WTC11 (cell line): ENCODE results near the gene LHB. TPM values are rescaled to one million over a fixed set of nuclear protein-coding genes. Genes with fewer than 3 reads are reported as not detected.

ENCODE experiments used
- ATAC-seq: fragments of 200-7000 bp; cut with Tn5 transposase; 2 replicates; pipeline ENCODE4 v1.10.0; 2021; ENCODE audit warnings: mild to moderate bottlenecking, moderate library complexity
- CTCF ChIA-PET: fragments of 300-600 bp; sonication (Branson Sonifier 250); formaldehyde crosslinking; loops from one replicate; lab custom pipeline; 2021; ENCODE audit warnings: antibody characterized with exemption; lab: Charles Lee
- POLR2A ChIA-PET: fragments of 350-600 bp; sonication (Branson Sonifier 250); formaldehyde crosslinking; loops from one replicate; lab custom pipeline; 2021; ENCODE audit warnings: antibody characterized with exemption; lab: Charles Lee
- DNase-seq: peaks from one replicate; pipeline ENCODE4 v3.0.0; 2021; ENCODE audit warnings: low spot score
- H3K27ac Mint-ChIP-seq: 2 replicates; pipeline ENCODE4 v1.8.0; 2021; ENCODE audit warnings: mixed read lengths
- H3K27me3 Mint-ChIP-seq: 2 replicates; pipeline ENCODE4 v1.8.0; 2021; ENCODE audit warnings: low read depth, mild to moderate bottlenecking, moderate library complexity, mixed read lengths
- H3K36me3 Mint-ChIP-seq: 2 replicates; pipeline ENCODE4 v1.8.0; 2021; ENCODE audit warnings: mixed read lengths
- H3K4me1 Mint-ChIP-seq: 2 replicates; pipeline ENCODE4 v1.8.0; 2022; ENCODE audit warnings: mixed read lengths
- H3K4me3 Mint-ChIP-seq: 2 replicates; pipeline ENCODE4 v1.8.0; 2021; ENCODE audit warnings: mild to moderate bottlenecking, moderate library complexity, mixed read lengths
- H3K9me3 Mint-ChIP-seq: 2 replicates; pipeline ENCODE4 v1.8.0; 2021; ENCODE audit warnings: mixed read lengths
- ATF1 ChIP-seq: sonication (generic); formaldehyde crosslinking; IDR thresholded peaks from 2 replicates; pipeline ENCODE4 v1.8.1; 2023; ENCODE audit warnings: mild to moderate bottlenecking, moderate library complexity, missing genetic modification reagents
- CREB1 ChIP-seq: sonication (generic); formaldehyde crosslinking; IDR thresholded peaks from 2 replicates; pipeline ENCODE4 v1.8.0; 2023; ENCODE audit warnings: mild to moderate bottlenecking, missing genetic modification reagents
- CREM ChIP-seq: sonication (generic); formaldehyde crosslinking; IDR thresholded peaks from 2 replicates; pipeline ENCODE4 v1.8.1; 2022; ENCODE audit warnings: mild to moderate bottlenecking, missing genetic modification reagents, moderate library complexity
- ETV6 ChIP-seq: sonication (generic); formaldehyde crosslinking; IDR thresholded peaks from 2 replicates; pipeline ENCODE4 v1.8.1; 2022; ENCODE audit warnings: mild to moderate bottlenecking, missing genetic modification reagents
- GRHL2 ChIP-seq: fragments of 250-450 bp; sonication (Bioruptor Pico); IDR thresholded peaks from 2 replicates; pipeline ENCODE4 v1.8.0; 2022; ENCODE audit warnings: mild to moderate bottlenecking, moderate library complexity; ENCODE audit not compliant: insufficient replicate concordance, severe bottlenecking
- JUN ChIP-seq: sonication (generic); formaldehyde crosslinking; IDR thresholded peaks from 2 replicates; pipeline ENCODE4 v1.8.0; 2023; ENCODE audit warnings: mild to moderate bottlenecking, missing genetic modification reagents
- MYBL2 ChIP-seq: sonication (generic); formaldehyde crosslinking; IDR thresholded peaks from 2 replicates; pipeline ENCODE4 v1.8.1; 2023; ENCODE audit warnings: mild to moderate bottlenecking, moderate library complexity, missing genetic modification reagents
- NR3C1 ChIP-seq: sonication (generic); formaldehyde crosslinking; conservative IDR thresholded peaks from 2 replicates; pipeline ENCODE4 v1.8.1; 2023; ENCODE audit warnings: low read depth, mild to moderate bottlenecking, missing genetic modification reagents
- TP53 ChIP-seq: sonication (generic); formaldehyde crosslinking; IDR thresholded peaks from 2 replicates; pipeline ENCODE4 v1.8.1; 2023; ENCODE audit warnings: mild to moderate bottlenecking, missing genetic modification reagents
- ZNF219 ChIP-seq: sonication (generic); formaldehyde crosslinking; IDR thresholded peaks from 2 replicates; pipeline ENCODE4 v1.8.0; 2023; ENCODE audit warnings: missing genetic modification reagents, mild to moderate bottlenecking, borderline replicate concordance
- ZNF423 ChIP-seq: fragments of 250-450 bp; sonication (Bioruptor Pico); IDR thresholded peaks from 2 replicates; pipeline ENCODE4 v2.1.2; 2022; ENCODE audit warnings: mild to moderate bottlenecking, moderate library complexity
- total RNA-seq: library from RNA; stranded (reverse); gene quantifications from 3 replicates; pipeline ENCODE4 v1.2.3, GENCODE V29; 2021
- TF ChIP-seq, protein P1 (sequence below): sonication (generic); formaldehyde crosslinking; conservative IDR thresholded peaks from 2 replicates; pipeline ENCODE4 v1.8.1; 2023; ENCODE audit warnings: mild to moderate bottlenecking, low read depth, missing genetic modification reagents, moderate library complexity
- TF ChIP-seq, protein P2 (sequence below): sonication (generic); formaldehyde crosslinking; IDR thresholded peaks from 2 replicates; pipeline ENCODE4 v1.8.1; 2023; ENCODE audit warnings: mild to moderate bottlenecking, missing genetic modification reagents
- TF ChIP-seq, protein P3 (sequence below): sonication (generic); formaldehyde crosslinking; IDR thresholded peaks from 2 replicates; pipeline ENCODE4 v1.8.1; 2022; ENCODE audit warnings: mild to moderate bottlenecking, moderate library complexity, missing genetic modification reagents
- TF ChIP-seq, protein P4 (sequence below): sonication (generic); formaldehyde crosslinking; IDR thresholded peaks from 2 replicates; pipeline ENCODE4 v1.8.0; 2022; ENCODE audit warnings: mild to moderate bottlenecking, missing genetic modification reagents
- TF ChIP-seq, protein P5 (sequence below): sonication (generic); formaldehyde crosslinking; IDR thresholded peaks from 2 replicates; pipeline ENCODE4 v1.8.1; 2023; ENCODE audit warnings: mild to moderate bottlenecking, moderate library complexity, missing genetic modification reagents
- TF ChIP-seq, protein P6 (sequence below): fragments of 200-600 bp; IDR thresholded peaks from 2 replicates; pipeline ENCODE4 v1.8.0; 2022; ENCODE audit warnings: antibody characterized with exemption
- TF ChIP-seq, protein P7 (sequence below): sonication (generic); formaldehyde crosslinking; IDR thresholded peaks from 2 replicates; pipeline ENCODE4 v1.8.1; 2023; ENCODE audit warnings: mild to moderate bottlenecking, missing genetic modification reagents, moderate library complexity
- TF ChIP-seq, protein P8 (sequence below): sonication (generic); formaldehyde crosslinking; IDR thresholded peaks from 2 replicates; pipeline ENCODE4 v1.8.1; 2023; ENCODE audit warnings: mild to moderate bottlenecking, missing genetic modification reagents

Gene LHB
- total RNA-seq, 1 experiment from 2014 or later = not detected

DNA sequence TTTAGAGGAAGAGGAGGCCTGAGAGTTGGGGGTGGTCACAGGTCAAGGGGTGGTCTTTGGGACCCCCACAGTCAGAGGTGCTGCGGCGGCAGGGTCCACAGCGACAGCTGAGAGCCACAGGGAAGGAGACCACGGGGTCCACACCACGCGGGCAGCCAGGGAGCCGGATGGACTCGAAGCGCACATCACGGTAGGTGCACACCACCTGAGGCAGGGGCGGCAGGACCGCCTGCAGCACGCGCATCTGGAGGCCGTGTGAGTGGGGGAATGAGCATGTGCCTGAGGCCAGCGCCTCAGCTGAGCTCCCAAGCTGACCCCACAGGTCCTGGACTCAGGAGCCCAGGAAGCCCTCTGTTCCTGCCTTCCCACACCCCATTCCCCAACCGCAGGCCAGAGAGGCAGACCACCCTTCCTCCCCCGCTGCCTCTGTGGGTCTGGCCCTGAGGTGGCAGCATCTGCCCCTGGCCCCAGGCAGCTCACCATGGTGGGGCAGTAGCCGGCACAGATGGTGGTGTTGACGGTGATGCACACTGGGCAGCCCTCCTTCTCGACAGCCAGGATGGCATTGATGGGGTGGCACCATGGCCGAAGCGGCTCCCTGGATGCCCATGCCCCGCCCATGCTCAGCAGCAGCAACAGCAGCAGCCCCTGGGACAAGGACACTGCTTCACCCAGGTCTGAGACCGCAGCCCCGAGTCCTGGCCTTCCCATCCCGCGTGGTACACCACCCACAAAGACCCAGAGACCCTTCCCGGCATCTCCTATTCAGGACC, 638 bp downstream of the LHB start (continued):
- TF ChIP-seq, protein P1, sequence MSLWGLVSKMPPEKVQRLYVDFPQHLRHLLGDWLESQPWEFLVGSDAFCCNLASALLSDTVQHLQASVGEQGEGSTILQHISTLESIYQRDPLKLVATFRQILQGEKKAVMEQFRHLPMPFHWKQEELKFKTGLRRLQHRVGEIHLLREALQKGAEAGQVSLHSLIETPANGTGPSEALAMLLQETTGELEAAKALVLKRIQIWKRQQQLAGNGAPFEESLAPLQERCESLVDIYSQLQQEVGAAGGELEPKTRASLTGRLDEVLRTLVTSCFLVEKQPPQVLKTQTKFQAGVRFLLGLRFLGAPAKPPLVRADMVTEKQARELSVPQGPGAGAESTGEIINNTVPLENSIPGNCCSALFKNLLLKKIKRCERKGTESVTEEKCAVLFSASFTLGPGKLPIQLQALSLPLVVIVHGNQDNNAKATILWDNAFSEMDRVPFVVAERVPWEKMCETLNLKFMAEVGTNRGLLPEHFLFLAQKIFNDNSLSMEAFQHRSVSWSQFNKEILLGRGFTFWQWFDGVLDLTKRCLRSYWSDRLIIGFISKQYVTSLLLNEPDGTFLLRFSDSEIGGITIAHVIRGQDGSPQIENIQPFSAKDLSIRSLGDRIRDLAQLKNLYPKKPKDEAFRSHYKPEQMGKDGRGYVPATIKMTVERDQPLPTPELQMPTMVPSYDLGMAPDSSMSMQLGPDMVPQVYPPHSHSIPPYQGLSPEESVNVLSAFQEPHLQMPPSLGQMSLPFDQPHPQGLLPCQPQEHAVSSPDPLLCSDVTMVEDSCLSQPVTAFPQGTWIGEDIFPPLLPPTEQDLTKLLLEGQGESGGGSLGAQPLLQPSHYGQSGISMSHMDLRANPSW = no peak
- TF ChIP-seq GRHL2 (CRISPR knock-in tag) = no peak

DNA sequence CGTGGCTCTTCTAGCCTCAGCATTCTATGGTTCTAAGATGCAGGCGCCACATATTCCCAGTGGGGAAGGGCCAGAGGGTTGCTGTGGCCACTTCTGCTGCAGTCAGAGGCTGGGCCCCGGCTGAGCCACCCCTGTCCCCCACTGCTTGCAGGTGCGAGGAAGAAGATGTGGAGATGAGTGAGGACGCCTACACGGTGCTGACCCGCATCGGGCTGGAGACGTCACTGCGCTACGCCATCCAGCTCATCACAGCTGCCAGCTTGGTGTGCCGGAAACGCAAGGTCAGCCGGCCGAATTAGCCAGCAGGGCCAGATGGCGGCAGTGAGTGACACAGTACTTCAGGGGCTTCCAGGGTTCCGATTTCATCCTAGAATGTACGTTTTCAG, 2.0 kb downstream of the LHB start:
- Mint-ChIP-seq H3K9me3 (no peaks in the 10 kb centered on the region), H3K4me1 (peaks cover 13% of the 10 kb centered on the region), H3K36me3 (peaks cover 32% of the 10 kb centered on the region), H3K27me3 (peaks cover 16% of the 10 kb centered on the region), H3K4me3 (no peak overlapping the region), H3K27ac (no peak overlapping the region)
- POLR2A ChIA-PET = no interaction called here
- ATAC-seq (no peak), DNase-seq (no peak)
- CTCF ChIA-PET = interaction anchor here (1.8 kb wide), 1 partner anchor 15 kb away, joined by 10 read pairs; no protein-coding TSS in a partner anchor
- TF ChIP-seq, protein P2, sequence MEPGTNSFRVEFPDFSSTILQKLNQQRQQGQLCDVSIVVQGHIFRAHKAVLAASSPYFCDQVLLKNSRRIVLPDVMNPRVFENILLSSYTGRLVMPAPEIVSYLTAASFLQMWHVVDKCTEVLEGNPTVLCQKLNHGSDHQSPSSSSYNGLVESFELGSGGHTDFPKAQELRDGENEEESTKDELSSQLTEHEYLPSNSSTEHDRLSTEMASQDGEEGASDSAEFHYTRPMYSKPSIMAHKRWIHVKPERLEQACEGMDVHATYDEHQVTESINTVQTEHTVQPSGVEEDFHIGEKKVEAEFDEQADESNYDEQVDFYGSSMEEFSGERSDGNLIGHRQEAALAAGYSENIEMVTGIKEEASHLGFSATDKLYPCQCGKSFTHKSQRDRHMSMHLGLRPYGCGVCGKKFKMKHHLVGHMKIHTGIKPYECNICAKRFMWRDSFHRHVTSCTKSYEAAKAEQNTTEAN (CRISPR knock-in tag) = no peak
- TF ChIP-seq, protein P3, sequence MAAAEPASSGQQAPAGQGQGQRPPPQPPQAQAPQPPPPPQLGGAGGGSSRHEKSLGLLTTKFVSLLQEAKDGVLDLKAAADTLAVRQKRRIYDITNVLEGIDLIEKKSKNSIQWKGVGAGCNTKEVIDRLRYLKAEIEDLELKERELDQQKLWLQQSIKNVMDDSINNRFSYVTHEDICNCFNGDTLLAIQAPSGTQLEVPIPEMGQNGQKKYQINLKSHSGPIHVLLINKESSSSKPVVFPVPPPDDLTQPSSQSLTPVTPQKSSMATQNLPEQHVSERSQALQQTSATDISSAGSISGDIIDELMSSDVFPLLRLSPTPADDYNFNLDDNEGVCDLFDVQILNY (CRISPR knock-in tag) = no peak
- TF ChIP-seq, protein P4, sequence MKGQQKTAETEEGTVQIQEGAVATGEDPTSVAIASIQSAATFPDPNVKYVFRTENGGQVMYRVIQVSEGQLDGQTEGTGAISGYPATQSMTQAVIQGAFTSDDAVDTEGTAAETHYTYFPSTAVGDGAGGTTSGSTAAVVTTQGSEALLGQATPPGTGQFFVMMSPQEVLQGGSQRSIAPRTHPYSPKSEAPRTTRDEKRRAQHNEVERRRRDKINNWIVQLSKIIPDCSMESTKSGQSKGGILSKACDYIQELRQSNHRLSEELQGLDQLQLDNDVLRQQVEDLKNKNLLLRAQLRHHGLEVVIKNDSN (CRISPR knock-in tag) = no peak
- TF ChIP-seq NR3C1 (no peak), JUN (CRISPR knock-in tag) (no peak), MYBL2 (CRISPR knock-in tag) (no peak), CREM (CRISPR knock-in tag) (no peak), TP53 (CRISPR knock-in tag) (no peak), ETV6 (CRISPR knock-in tag) (no peak), GRHL2 (CRISPR knock-in tag) (no peak), CREB1 (no peak), ZNF423 (no peak), ATF1 (no peak), ZNF219 (CRISPR knock-in tag) (no peak)
- TF ChIP-seq, protein P5, sequence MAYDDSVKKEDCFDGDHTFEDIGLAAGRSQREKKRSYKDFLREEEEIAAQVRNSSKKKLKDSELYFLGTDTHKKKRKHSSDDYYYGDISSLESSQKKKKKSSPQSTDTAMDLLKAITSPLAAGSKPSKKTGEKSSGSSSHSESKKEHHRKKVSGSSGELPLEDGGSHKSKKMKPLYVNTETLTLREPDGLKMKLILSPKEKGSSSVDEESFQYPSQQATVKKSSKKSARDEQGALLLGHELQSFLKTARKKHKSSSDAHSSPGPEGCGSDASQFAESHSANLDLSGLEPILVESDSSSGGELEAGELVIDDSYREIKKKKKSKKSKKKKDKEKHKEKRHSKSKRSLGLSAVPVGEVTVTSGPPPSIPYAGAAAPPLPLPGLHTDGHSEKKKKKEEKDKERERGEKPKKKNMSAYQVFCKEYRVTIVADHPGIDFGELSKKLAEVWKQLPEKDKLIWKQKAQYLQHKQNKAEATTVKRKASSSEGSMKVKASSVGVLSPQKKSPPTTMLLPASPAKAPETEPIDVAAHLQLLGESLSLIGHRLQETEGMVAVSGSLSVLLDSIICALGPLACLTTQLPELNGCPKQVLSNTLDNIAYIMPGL (CRISPR knock-in tag) = no peak
- TF ChIP-seq, protein P6, sequence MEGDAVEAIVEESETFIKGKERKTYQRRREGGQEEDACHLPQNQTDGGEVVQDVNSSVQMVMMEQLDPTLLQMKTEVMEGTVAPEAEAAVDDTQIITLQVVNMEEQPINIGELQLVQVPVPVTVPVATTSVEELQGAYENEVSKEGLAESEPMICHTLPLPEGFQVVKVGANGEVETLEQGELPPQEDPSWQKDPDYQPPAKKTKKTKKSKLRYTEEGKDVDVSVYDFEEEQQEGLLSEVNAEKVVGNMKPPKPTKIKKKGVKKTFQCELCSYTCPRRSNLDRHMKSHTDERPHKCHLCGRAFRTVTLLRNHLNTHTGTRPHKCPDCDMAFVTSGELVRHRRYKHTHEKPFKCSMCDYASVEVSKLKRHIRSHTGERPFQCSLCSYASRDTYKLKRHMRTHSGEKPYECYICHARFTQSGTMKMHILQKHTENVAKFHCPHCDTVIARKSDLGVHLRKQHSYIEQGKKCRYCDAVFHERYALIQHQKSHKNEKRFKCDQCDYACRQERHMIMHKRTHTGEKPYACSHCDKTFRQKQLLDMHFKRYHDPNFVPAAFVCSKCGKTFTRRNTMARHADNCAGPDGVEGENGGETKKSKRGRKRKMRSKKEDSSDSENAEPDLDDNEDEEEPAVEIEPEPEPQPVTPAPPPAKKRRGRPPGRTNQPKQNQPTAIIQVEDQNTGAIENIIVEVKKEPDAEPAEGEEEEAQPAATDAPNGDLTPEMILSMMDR = no peak
- TF ChIP-seq, protein P7, sequence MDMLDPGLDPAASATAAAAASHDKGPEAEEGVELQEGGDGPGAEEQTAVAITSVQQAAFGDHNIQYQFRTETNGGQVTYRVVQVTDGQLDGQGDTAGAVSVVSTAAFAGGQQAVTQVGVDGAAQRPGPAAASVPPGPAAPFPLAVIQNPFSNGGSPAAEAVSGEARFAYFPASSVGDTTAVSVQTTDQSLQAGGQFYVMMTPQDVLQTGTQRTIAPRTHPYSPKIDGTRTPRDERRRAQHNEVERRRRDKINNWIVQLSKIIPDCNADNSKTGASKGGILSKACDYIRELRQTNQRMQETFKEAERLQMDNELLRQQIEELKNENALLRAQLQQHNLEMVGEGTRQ = no peak
- TF ChIP-seq, protein P8, sequence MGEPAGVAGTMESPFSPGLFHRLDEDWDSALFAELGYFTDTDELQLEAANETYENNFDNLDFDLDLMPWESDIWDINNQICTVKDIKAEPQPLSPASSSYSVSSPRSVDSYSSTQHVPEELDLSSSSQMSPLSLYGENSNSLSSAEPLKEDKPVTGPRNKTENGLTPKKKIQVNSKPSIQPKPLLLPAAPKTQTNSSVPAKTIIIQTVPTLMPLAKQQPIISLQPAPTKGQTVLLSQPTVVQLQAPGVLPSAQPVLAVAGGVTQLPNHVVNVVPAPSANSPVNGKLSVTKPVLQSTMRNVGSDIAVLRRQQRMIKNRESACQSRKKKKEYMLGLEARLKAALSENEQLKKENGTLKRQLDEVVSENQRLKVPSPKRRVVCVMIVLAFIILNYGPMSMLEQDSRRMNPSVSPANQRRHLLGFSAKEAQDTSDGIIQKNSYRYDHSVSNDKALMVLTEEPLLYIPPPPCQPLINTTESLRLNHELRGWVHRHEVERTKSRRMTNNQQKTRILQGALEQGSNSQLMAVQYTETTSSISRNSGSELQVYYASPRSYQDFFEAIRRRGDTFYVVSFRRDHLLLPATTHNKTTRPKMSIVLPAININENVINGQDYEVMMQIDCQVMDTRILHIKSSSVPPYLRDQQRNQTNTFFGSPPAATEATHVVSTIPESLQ = no peak
- TF ChIP-seq, protein P1 = no peak
